Aorta (tissue), 5 donors: ENCODE measurements around the gene TMUB1. TPM values are rescaled to one million over a fixed set of nuclear protein-coding genes. Genes with fewer than 3 reads are reported as not detected.
"Not testable (repeated sequence)": the region's sequence is repeated elsewhere in the genome, so short reads cannot be mapped to it uniquely, and the experiment has no call there.

Source experiments
- ATAC-seq: fragments of 200-7000 bp; cut with Tn5 transposase; one replicate; pipeline ENCODE4 v1.9.1; 2022; ENCODE audit warnings: moderate library complexity; ENCODE audit not compliant: low FRiP score
- DNase-seq, 2 donors: peaks; one replicate each; pipeline ENCODE4 v3.0.0-alpha.2; 2020
- H3K27ac ChIP-seq, 2 donors: one replicate each; pipeline ENCODE4 v1.5.1; 2013; ENCODE audit warnings: low read length in 2 of 2, mild to moderate bottlenecking in 2 of 2, moderate library complexity in 2 of 2, control low read depth in 1 of 2, inconsistent platforms in 1 of 2, low read depth in 1 of 2
- H3K27me3 ChIP-seq, 2 donors: one replicate each; pipeline ENCODE4 v1.6.1; 2013; ENCODE audit warnings: control low read depth in 1 of 2, low read length in 1 of 2, mild to moderate bottlenecking in 1 of 2, moderate library complexity in 1 of 2; ENCODE audit not compliant: insufficient read depth in 2 of 2, control insufficient read depth in 1 of 2
- H3K36me3 ChIP-seq, 2 donors: one replicate each; pipeline ENCODE4 v1.6.1; 2013; ENCODE audit warnings: control low read depth in 1 of 2, low read length in 1 of 2, mild to moderate bottlenecking in 1 of 2; ENCODE audit not compliant: insufficient read depth in 2 of 2, control insufficient read depth in 1 of 2
- H3K4me1 ChIP-seq, 2 donors: one replicate each; pipeline ENCODE4 v1.6.1; 2013; ENCODE audit warnings: low read length in 2 of 2, control low read depth in 1 of 2, mild to moderate bottlenecking in 1 of 2, moderate library complexity in 1 of 2; ENCODE audit not compliant: insufficient read depth in 2 of 2, control insufficient read depth in 1 of 2
- H3K4me3 ChIP-seq, 2 donors: one replicate each; pipeline ENCODE4 v1.5.1; 2013; ENCODE audit warnings: low read length in 2 of 2, control low read depth in 1 of 2, mild to moderate bottlenecking in 1 of 2
- H3K9me3 ChIP-seq: one replicate; pipeline ENCODE4 v1.6.1; 2013; ENCODE audit warnings: mild to moderate bottlenecking, low read length; ENCODE audit not compliant: control insufficient read depth
- WGBS, 2 donors: extraction: QIAGEN DNeasy Blood & Tissue Kit; methylation state at CpG; one replicate each; pipeline ENCODE4 v1.1.7; 2013; 5-methylcytosine and 5-hydroxymethylcytosine counted together
- intact Hi-C, 2 donors: fragments of 100-400 bp; cut with DNase I; formaldehyde crosslinking; loops; one replicate each; pipeline versions ENCODE4 v1.14.2 to v1.15.0; 2022
- polyA plus RNA-seq, 2 donors: library from polyadenylated mRNA; stranded (reverse); fragments of 200-250 nt; gene quantifications; one replicate each; pipeline ENCODE4 v1.2.3, GENCODE V29; 2013
- total RNA-seq, 2 donors: library from RNA; stranded (reverse); fragmentation: NEBNext Ultra II Directional; extraction: Animal tissue kit (Norgen Biotek cat#: 25700); gene quantifications; one replicate each; pipeline ENCODE4 v1.2.1, GENCODE V29; 2021
- donor health status: healthy with polysubstance abuse.
- donor health status: Bipolar disorder and iron deficiency.
- donor health status: DM: no; HTN: no; CAD: no.
- donor health status: DM: no; HTN: no; CAD: no.
- donor health status: DM: yes; HTN: yes; CAD: no.

The TMUB1 gene
- total and polyA plus RNA-seq, 4 donors = 19.0 to 72.4 (median 33.3) TPM

DNA sequence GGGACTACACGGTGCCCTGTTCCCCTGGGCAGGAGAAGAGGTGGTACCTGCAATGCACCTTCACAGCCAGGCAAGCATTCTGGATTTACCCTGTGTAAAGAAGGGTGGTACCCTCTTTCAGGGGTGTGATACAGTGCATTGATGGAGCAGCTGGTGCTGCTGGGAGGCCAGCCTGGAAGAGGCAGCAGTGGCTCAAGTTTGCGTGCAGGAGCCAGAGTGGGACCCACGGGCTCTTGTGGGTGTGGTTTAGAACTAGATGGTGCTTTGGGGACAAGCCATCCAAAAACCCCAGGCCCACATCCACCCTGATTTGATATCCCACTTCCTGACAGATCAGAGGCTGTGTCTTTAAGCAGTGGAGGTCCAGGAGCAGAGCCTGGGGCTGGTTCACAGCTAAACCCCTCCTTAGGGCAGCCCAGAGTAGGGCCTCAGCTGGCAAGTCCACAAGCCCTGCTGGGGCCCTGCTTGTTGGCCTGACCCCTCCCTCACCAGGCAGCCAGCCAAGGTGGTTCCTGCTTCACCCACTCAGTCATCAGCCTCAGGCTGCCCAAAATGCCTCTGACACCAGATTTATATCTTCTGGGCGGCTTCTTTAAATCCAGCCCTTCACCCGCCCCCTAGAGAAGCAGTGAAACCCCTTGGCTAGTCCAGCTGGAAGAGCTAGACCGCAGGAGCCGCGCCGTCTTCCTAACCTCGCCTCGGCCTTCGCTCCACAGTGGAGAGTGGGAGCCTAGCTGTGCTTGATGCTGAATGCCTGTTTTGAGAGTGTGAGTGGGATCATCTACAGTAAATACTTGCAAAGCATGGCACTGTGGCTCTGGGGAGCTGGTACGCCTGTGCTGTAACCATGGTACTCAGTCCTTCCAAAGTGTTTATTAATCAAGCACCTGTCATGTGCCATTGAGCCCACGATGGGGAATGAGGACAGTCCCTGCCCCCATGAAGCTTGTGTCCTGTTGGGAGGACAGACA, 36.4 kb downstream of the TMUB1 start:
- H3K27ac ChIP-seq = no peak overlapping the region

DNA sequence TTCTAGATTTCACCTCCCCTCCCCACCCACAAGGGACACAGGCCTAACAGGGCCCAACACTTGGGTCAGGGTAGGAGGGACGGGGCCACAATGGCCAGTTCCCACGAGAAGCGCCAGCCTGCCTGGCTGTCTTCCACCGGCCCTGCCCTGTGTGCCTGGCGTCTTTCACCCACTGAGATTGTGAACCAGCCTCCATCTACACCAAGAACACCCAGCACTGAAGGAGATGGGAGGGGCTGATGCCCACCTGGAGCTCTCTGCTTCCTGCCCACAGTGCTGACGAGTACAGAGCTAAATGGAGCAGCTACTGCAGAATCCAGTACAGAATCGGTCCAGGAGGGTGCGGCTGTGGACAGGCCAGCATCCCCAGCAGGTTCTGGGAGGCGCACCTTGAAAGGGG, 37.3 kb downstream of the TMUB1 start:
- no peak for ATAC-seq
- intact Hi-C loops = no loop called here
- H3K27ac ChIP-seq = no peak overlapping the region
- H3K4me3 ChIP-seq = no peak overlapping the region
- no peak for DNase-seq
- H3K4me1 ChIP-seq = no peaks in the 10 kb centered on the region
- H3K27me3 ChIP-seq = no peaks in the 10 kb centered on the region
- WGBS, 2 donors = 72 to 73% methylated on average over 9 of the region's 9 CpGs
- H3K9me3 ChIP-seq = no peaks in the 10 kb centered on the region
- no peaks in the 10 kb centered on the region for H3K36me3 ChIP-seq

More for the DNA sequence above, 36.4 kb downstream of the TMUB1 start:
- no peaks in the 10 kb centered on the region for H3K9me3 ChIP-seq
- peak in 1 of 2 donors; percentile 77 for DNase-seq
- ATAC-seq = no peak
- H3K4me3 ChIP-seq = no peak overlapping the region
- intact Hi-C loops = no loop called here
- H3K4me1 ChIP-seq = no peaks in the 10 kb centered on the region
- H3K36me3 ChIP-seq = no peaks in the 10 kb centered on the region
- WGBS, 2 donors = 20 to 23% methylated on average over 14 of the region's 14 CpGs
- H3K27me3 ChIP-seq = no peaks in the 10 kb centered on the region

DNA sequence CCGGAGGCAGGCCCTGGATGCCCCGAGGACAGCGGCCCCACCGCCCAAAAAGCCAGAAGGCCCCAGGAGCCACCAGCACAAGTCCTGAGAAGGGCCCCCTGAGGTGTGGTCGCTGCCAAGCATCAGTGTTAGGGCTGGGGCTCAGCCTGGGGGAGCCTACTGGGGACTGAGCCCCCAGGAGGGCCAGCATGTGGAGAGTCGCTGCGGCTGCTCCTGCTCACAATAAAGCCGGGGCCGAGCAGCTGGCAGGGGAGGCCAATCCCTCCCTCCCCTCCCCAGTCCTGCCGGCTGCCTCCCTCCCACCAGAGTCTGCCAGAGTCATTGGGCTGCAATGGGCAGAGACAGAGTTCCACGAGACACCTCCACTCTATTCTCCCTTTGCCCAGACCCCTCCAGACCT, 38.0 kb downstream of the TMUB1 start:
- no peaks in the 10 kb centered on the region for H3K27me3 ChIP-seq
- 81 to 84% methylated on average over 11 of the region's 11 CpGs for WGBS, 2 donors
- H3K4me1 ChIP-seq = no peaks in the 10 kb centered on the region
- intact Hi-C loops = no loop called here
- no peak for ATAC-seq
- H3K9me3 ChIP-seq = no peaks in the 10 kb centered on the region
- no peak overlapping the region for H3K4me3 ChIP-seq
- no peak overlapping the region for H3K27ac ChIP-seq
- H3K36me3 ChIP-seq = no peaks in the 10 kb centered on the region
- no peak for DNase-seq

- Histone ChIP-seq H3K9me3 (no peaks in the 10 kb centered on the region), H3K27me3 (no peaks in the 10 kb centered on the region), H3K4me3 (no peak overlapping the region), H3K36me3 (no peaks in the 10 kb centered on the region), H3K27ac (no peak overlapping the region), H3K4me1 (no peaks in the 10 kb centered on the region)
- intact Hi-C loops = no loop called here
- ATAC-seq (no peak), DNase-seq (no peak)
- 89 to 94% methylated on average over 14 to 20 of the region's 20 CpGs for WGBS, 2 donors
These were observed 39.3 kb downstream of the TMUB1 start for GRCh38 chr7:151043959-151044358.

DNA sequence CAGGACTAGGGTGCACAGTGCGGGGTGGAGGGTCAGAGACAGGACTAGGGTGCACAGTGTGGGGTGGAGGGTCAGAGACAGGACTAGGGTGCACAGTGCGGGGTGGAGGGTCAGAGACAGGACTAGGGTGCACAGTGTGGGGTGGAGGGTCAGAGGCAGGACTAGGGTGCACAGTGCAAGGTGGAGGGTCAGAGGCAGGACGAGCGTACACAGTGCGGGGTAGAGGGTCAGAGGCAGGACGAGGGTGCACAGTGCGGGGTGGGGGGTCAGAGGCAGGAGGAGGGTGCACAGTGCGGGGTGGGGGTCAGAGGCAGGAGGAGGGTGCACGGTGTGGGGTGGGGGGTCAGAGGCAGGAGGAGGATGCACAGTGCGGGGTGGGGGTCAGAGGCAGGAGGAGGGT, 39.8 kb downstream of the TMUB1 start:
- DNase-seq, H3K27ac ChIP-seq, H3K4me1 ChIP-seq, H3K9me3 ChIP-seq, H3K36me3 ChIP-seq, ATAC-seq, H3K4me3 ChIP-seq, H3K27me3 ChIP-seq, intact Hi-C loops: not testable (repeated sequence)
- WGBS, 2 donors = 86 to 99% methylated on average over 6 to 10 of the region's 10 CpGs

DNA sequence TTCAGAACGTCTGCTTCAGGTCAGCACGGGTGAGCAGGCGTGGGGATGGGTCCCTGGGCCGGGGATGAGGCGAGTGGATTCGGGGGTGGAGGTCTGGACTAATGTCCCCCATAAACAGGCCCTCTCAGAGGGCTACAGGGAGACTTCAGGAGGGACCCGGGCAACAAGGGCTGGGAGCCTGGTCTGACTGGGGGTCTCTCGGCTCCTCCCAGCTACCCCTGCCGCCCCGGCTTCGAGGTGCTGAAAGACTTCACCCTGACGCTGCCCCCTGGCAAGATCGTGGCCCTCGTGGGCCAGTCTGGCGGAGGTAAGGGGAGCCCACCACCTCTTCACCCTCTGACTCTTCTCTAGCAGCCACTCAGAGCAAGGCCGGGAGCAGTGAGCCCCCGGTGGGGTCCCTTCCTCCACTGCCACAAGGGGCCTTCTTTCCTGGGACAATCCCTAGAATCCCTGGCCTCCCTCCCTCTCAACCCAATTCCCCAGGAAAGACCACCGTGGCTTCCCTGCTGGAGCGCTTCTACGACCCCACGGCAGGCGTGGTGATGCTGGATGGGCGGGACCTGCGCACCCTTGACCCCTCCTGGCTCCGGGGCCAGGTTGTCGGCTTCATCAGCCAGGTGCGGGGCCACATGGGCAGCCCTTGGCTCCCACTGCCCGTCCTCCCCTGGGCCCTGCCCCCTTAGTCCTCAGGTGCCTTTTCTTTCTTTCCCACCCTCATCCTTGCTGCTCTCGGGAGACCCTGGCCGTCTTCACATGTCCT, 42.5 kb downstream of the TMUB1 start:
- intact Hi-C loops = no loop called here
- 93 to 94% methylated on average over 30 of the region's 30 CpGs for WGBS, 2 donors

DNA sequence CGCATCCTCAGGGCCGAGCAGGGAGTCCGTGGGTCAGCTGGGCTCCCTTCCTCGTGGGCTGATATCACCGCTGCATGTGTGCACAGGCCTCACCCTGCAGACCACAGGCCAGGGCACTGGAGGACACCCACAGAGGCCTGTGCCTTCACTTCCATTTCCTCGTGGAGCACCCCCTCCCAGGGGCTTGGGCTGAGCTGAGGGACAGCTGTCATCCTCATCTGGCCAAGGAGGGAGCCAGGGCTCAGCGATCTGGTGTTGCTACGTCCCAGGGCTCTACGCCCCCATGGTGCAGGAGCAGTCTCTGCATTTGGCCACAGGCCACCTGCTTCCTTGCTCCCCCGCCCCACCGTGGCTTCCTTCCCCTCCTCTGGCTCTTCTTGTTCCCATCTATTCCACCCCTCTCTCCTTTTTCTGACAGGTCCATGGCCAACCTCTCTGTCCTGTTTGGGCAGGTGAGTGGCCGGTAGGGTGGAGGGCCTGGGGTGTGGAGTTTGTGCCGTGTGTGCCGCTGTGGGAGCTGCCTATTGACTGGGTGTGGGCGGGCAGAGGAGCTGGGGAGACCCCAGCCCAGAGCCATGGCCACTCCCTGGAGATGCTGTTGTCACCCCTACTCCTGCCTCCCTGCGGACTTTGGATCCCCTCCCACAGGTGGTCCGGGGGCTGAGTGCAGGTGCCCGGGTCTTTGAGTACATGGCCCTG, 43.3 kb downstream of the TMUB1 start:
- Histone ChIP-seq H3K9me3 (no peaks in the 10 kb centered on the region), H3K27me3 (no peaks in the 10 kb centered on the region), H3K4me1 (no peaks in the 10 kb centered on the region), H3K27ac (no peak overlapping the region), H3K4me3 (no peak overlapping the region), H3K36me3 (no peaks in the 10 kb centered on the region)
- ATAC-seq (no peak), DNase-seq (no peak)
- WGBS, 2 donors = 73 to 77% methylated on average over 18 of the region's 18 CpGs
- intact Hi-C loops = no loop called here

More for the DNA sequence above, 42.5 kb downstream of the TMUB1 start:
- Histone ChIP-seq H3K27me3 (no peaks in the 10 kb centered on the region), H3K4me3 (no peak overlapping the region), H3K27ac (no peak overlapping the region), H3K4me1 (no peaks in the 10 kb centered on the region), H3K36me3 (no peaks in the 10 kb centered on the region), H3K9me3 (no peaks in the 10 kb centered on the region)
- DNase-seq = no peak
- ATAC-seq = no peak

DNA sequence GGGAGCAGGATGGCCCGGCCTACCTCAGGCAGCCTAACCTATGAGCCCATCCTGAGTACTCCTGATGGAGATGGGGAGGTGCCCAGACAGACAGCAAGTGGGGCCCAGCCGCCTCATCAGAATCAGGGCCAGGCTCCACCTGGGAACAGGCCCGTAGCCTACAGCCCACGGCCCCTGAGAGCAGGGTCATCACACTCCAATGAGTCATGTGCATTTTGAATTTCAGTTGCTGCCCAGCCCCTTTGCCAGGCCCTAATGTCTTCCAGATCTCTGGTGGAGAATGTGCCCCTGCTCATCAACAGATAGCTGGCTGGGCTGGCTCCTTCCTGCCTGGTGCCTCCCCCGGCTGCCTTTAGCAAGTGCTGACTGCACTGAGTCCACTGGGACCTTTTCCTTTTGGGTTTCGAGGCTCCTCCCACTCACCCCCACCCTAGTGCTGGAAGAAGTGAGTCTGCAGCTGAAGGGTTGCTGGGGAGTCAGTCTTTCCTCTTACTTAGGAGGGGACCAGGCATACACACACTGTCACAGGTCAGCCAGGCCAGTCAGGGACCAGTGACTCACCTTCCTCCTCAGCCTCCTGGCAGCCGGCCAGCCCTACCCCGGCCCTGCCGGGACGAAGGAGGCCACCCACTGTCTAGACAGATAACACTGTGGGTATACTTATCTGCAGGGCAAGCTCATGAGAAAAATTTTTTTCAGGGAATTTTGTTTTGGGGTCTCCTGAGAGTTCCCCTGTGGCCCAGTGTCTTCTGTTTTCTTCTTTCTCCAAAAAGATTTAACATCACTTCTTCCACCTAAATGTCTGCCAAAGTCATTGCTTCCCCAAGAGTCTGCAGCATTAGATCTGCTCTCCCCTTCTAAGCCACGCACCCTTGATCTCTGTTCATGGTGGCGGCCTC, 44.1 kb downstream of the TMUB1 start:
- no peaks in the 10 kb centered on the region for H3K4me1 ChIP-seq
- H3K36me3 ChIP-seq = no peaks in the 10 kb centered on the region
- no peak overlapping the region for H3K4me3 ChIP-seq
- H3K9me3 ChIP-seq = no peaks in the 10 kb centered on the region
- H3K27me3 ChIP-seq = no peaks in the 10 kb centered on the region
- intact Hi-C loops = no loop called here
- 37 to 39% methylated on average over 12 of the region's 12 CpGs for WGBS, 2 donors
- no peak overlapping the region for H3K27ac ChIP-seq
- peak; percentile 78 for ATAC-seq
- DNase-seq = peak; percentile 86 to 94
